Stimulated activated naive CD8-positive, alpha-beta T cell treated with anti-CD3 and anti-CD28 coated beads, Interleukin-15, Interleukin-2, amounts not matched to agents 100 ng/mL and 50 ng/mL, for 24 hours (primary cell): ENCODE data around the gene BANP.
A peak's percentile ranks its signal among the peaks of the same experiment; 100 is the strongest.

Experiments used
- H3K27ac Mint-ChIP-seq: one replicate; pipeline ENCODE4 v1.8.0; 2021; ENCODE audit warnings: mild to moderate bottlenecking, mixed read lengths
- H3K27me3 Mint-ChIP-seq: one replicate; pipeline ENCODE4 v1.8.0; 2021; ENCODE audit warnings: mixed read lengths
- H3K36me3 Mint-ChIP-seq: one replicate; pipeline ENCODE4 v1.8.0; 2021; ENCODE audit warnings: low read depth, mixed read lengths
- H3K4me1 Mint-ChIP-seq: one replicate; pipeline ENCODE4 v1.8.0; 2021; ENCODE audit warnings: low read depth, mixed read lengths
- H3K4me3 Mint-ChIP-seq: one replicate; pipeline ENCODE4 v1.8.0; 2021; ENCODE audit warnings: mild to moderate bottlenecking, mixed read lengths
- H3K9me3 Mint-ChIP-seq: one replicate; pipeline ENCODE4 v1.8.0; 2021; ENCODE audit warnings: mixed read lengths

Gene BANP

GRCh38 chr16:87952751-87953150 is 1.5 kb downstream of the BANP start:
- H3K4me1 Mint-ChIP-seq: peaks cover 71% of the 10 kb centered on the region
- peak overlapping the region; percentile 99 for H3K27ac Mint-ChIP-seq
- no peaks in the 10 kb centered on the region for H3K9me3 Mint-ChIP-seq
- no peaks in the 10 kb centered on the region for H3K27me3 Mint-ChIP-seq
- peak overlapping the region; percentile 96 for H3K4me3 Mint-ChIP-seq
- H3K36me3 Mint-ChIP-seq: peaks cover 32% of the 10 kb centered on the region

- peaks cover 71% of the 10 kb centered on the region for H3K4me1 Mint-ChIP-seq
- H3K9me3 Mint-ChIP-seq: no peaks in the 10 kb centered on the region
Observed at GRCh38 chr16:87953308-87954215, 2.3 kb downstream of the BANP start.

GRCh38 chr16:87954361-87954760 is 3.1 kb downstream of the BANP start:
- peaks cover 36% of the 10 kb centered on the region for H3K36me3 Mint-ChIP-seq
- peaks cover 78% of the 10 kb centered on the region for H3K4me1 Mint-ChIP-seq
- peak overlapping the region; percentile 96 for H3K4me3 Mint-ChIP-seq
- no peaks in the 10 kb centered on the region for H3K27me3 Mint-ChIP-seq
- peak overlapping the region; percentile 66 for H3K27ac Mint-ChIP-seq
- H3K9me3 Mint-ChIP-seq: no peaks in the 10 kb centered on the region

More at GRCh38 chr16:87953308-87954215, 2.3 kb downstream of the BANP start:
- H3K36me3 Mint-ChIP-seq: peaks cover 36% of the 10 kb centered on the region
- peak overlapping the region; percentile 66 for H3K27ac Mint-ChIP-seq
- peak overlapping the region; percentile 96 for H3K4me3 Mint-ChIP-seq
- no peaks in the 10 kb centered on the region for H3K27me3 Mint-ChIP-seq

- Mint-ChIP-seq H3K27ac (peak overlapping the region; percentile 97), H3K36me3 (peaks cover 36% of the 10 kb centered on the region), H3K9me3 (no peaks in the 10 kb centered on the region), H3K4me3 (no peak overlapping the region), H3K4me1 (peaks cover 83% of the 10 kb centered on the region), H3K27me3 (no peaks in the 10 kb centered on the region)
Observed at GRCh38 chr16:87954826-87955225, 3.6 kb downstream of the BANP start.

GRCh38 chr16:87955302-87956097 is 4.3 kb downstream of the BANP start:
- no peaks in the 10 kb centered on the region for H3K27me3 Mint-ChIP-seq
- peak overlapping the region; percentile 85 for H3K4me3 Mint-ChIP-seq
- H3K4me1 Mint-ChIP-seq: peaks cover 89% of the 10 kb centered on the region
- no peaks in the 10 kb centered on the region for H3K9me3 Mint-ChIP-seq
- H3K36me3 Mint-ChIP-seq: peaks cover 42% of the 10 kb centered on the region
- H3K27ac Mint-ChIP-seq: peak overlapping the region; percentile 97

GRCh38 chr16:87956098-87956364 is 4.8 kb downstream of the BANP start:
- Mint-ChIP-seq H3K9me3 (no peaks in the 10 kb centered on the region), H3K27ac (peak overlapping the region; percentile 97), H3K27me3 (no peaks in the 10 kb centered on the region), H3K36me3 (peaks cover 47% of the 10 kb centered on the region), H3K4me3 (peak overlapping the region; percentile 85), H3K4me1 (peaks cover 89% of the 10 kb centered on the region)

- H3K27ac Mint-ChIP-seq: peak overlapping the region; percentile 97
- peaks cover 53% of the 10 kb centered on the region for H3K36me3 Mint-ChIP-seq
- H3K4me1 Mint-ChIP-seq: peaks cover 94% of the 10 kb centered on the region
- peak overlapping the region; percentile 85 for H3K4me3 Mint-ChIP-seq
- no peaks in the 10 kb centered on the region for H3K27me3 Mint-ChIP-seq
- H3K9me3 Mint-ChIP-seq: no peaks in the 10 kb centered on the region
Observed at GRCh38 chr16:87956365-87957231, 5.4 kb downstream of the BANP start.

GRCh38 chr16:87957296-87958094 is 6.3 kb downstream of the BANP start:
- peak overlapping the region; percentile 85 for H3K4me3 Mint-ChIP-seq
- H3K27me3 Mint-ChIP-seq: no peaks in the 10 kb centered on the region
- peak overlapping the region; percentile 97 for H3K27ac Mint-ChIP-seq
- H3K4me1 Mint-ChIP-seq: peaks cover 90% of the 10 kb centered on the region
- peaks cover 48% of the 10 kb centered on the region for H3K36me3 Mint-ChIP-seq
- H3K9me3 Mint-ChIP-seq: no peaks in the 10 kb centered on the region

GRCh38 chr16:87958632-87959031 is 7.4 kb downstream of the BANP start:
- H3K9me3 Mint-ChIP-seq: no peaks in the 10 kb centered on the region
- H3K4me1 Mint-ChIP-seq: peaks cover 93% of the 10 kb centered on the region
- H3K36me3 Mint-ChIP-seq: peaks cover 49% of the 10 kb centered on the region
- H3K4me3 Mint-ChIP-seq: peak overlapping the region; percentile 50
- H3K27me3 Mint-ChIP-seq: no peaks in the 10 kb centered on the region
- peak overlapping the region; percentile 24 for H3K27ac Mint-ChIP-seq

GRCh38 chr16:87959391-87959990 is 8.3 kb downstream of the BANP start:
- peaks cover 49% of the 10 kb centered on the region for H3K36me3 Mint-ChIP-seq
- no peaks in the 10 kb centered on the region for H3K27me3 Mint-ChIP-seq
- H3K9me3 Mint-ChIP-seq: no peaks in the 10 kb centered on the region
- H3K4me1 Mint-ChIP-seq: peaks cover 93% of the 10 kb centered on the region
- H3K27ac Mint-ChIP-seq: peak overlapping the region; percentile 79
- peak overlapping the region; percentile 75 for H3K4me3 Mint-ChIP-seq

GRCh38 chr16:87960296-87960695 is 9.1 kb downstream of the BANP start:
- Mint-ChIP-seq H3K36me3 (peaks cover 46% of the 10 kb centered on the region), H3K4me3 (peak overlapping the region; percentile 75), H3K27me3 (no peaks in the 10 kb centered on the region), H3K9me3 (no peaks in the 10 kb centered on the region), H3K27ac (peak overlapping the region; percentile 79), H3K4me1 (peaks cover 93% of the 10 kb centered on the region)

GRCh38 chr16:87960852-87961251 is 9.6 kb downstream of the BANP start:
- Mint-ChIP-seq H3K27ac (peak overlapping the region; percentile 79), H3K4me3 (no peak overlapping the region), H3K9me3 (no peaks in the 10 kb centered on the region), H3K27me3 (no peaks in the 10 kb centered on the region), H3K36me3 (peaks cover 42% of the 10 kb centered on the region), H3K4me1 (peaks cover 92% of the 10 kb centered on the region)

GRCh38 chr16:87961623-87962022 is 10.4 kb downstream of the BANP start:
- H3K27me3 Mint-ChIP-seq: no peaks in the 10 kb centered on the region
- H3K27ac Mint-ChIP-seq: peak overlapping the region; percentile 32
- no peak overlapping the region for H3K4me3 Mint-ChIP-seq
- H3K36me3 Mint-ChIP-seq: peaks cover 42% of the 10 kb centered on the region
- H3K9me3 Mint-ChIP-seq: no peaks in the 10 kb centered on the region
- peaks cover 92% of the 10 kb centered on the region for H3K4me1 Mint-ChIP-seq
